HG03108 (cell line): ENCODE results near the gene BMF.
A peak's percentile ranks its signal among the peaks of the same experiment; 100 is the strongest.

ENCODE experiments used
- ATAC-seq: cut with Tn5 transposase; IDR thresholded peaks from one replicate; pipeline ENCODE4 v1.9.1; 2021; ENCODE audit warnings: moderate library complexity; ENCODE audit not compliant: unreplicated experiment

BMF gene

DNA sequence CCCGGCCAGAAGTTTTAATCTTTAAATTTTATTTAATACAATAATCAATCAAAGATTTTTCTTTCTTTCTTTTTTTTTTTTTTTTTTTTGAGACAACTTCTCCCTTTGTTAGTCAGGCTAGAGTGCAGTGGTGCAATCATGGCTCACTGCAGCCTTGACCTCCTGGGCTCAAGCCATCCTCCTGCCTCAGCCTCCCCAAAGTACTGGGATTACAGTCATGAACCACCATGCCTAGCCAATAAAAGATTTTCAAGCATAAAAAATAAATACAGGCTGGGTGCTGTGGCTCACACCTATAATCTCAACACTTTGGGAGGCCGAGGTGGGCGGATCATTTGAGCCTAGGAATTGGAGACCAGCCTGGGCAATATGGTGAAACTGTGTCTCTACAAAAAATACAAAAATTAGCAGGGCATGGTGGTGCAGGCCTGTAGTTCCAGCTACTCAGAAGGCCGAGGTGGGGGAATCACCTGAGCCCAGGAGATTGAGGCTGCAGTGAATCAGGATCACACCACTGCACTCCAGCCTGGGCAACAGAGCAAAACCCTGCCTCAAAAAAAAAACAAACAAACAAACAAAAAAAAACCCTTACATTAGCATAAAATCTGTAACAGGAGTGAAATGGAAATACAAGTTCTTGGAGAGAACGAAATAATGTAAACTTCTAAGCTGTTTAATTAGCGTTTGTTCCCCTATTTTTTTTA lies 40.6 kb downstream of the BMF start:
- no peak for ATAC-seq

- no peak for ATAC-seq
These were observed 42.1 kb downstream of the BMF start for GRCh38 chr15:40066589-40066988.

GRCh38 chr15:40065166-40065565 lies 43.5 kb downstream of the BMF start:
- ATAC-seq: no peak

- ATAC-seq: peak; percentile 34
These were observed 44.3 kb downstream of the BMF start for GRCh38 chr15:40064231-40064894.

- ATAC-seq: no peak
These were observed 45.1 kb downstream of the BMF start for GRCh38 chr15:40063563-40064011.

- no peak for ATAC-seq
These were observed 45.7 kb downstream of the BMF start for GRCh38 chr15:40062816-40063562.

- peak; percentile 59 for ATAC-seq
These were observed 47.3 kb downstream of the BMF start for GRCh38 chr15:40061212-40061901.

GRCh38 chr15:40060236-40060961 lies 48.3 kb downstream of the BMF start:
- no peak for ATAC-seq

DNA sequence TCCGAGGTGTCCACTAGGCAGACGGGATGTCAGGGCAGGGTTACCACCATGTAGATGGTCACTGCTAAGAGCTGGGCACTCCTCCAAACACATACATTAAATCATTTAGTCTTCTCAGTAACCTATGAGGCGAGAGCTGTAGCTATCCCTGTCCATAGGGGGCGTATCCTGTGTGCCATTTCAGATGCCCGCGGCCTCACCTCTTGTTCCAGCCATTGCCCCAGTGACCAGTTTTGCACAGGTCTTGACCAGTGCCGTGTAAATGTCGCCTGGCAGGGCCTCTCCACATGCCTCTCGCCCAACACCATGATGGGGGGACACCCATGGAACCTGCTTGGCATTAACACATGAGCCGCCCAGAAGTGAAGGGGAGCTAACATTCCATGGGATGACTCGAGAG lies 48.9 kb downstream of the BMF start:
- no peak for ATAC-seq

DNA sequence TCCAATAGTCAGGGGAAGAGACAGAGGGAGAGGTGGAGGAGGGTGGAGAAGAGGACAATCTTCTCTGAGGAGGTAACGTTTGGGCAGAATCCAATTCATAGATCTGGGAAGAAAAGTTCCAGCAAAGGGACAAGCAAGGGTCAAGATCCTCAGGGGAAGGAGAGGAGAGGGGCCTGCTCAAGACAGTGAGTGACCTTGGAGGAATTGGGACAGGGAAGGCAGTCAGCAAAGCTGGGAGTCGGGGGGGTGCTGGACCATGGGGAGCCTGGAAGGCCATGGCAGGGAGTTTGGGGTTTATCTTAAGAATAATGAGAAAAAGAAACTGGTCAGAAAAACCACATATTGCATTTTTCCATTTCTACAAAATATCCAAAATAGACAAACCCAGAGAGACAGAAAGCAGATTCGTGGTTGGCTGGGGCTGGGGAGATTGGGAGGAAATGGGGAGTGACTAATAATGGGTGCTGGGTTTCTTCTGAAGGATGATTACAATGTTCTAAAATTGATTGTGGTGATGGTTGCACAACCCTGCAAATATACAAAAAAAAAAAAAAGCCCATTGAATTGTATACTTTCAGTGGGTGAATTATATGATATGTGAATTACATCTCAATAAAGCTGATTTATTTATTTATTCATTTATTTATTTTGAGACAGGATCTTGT lies 50.1 kb downstream of the BMF start:
- ATAC-seq: no peak

DNA sequence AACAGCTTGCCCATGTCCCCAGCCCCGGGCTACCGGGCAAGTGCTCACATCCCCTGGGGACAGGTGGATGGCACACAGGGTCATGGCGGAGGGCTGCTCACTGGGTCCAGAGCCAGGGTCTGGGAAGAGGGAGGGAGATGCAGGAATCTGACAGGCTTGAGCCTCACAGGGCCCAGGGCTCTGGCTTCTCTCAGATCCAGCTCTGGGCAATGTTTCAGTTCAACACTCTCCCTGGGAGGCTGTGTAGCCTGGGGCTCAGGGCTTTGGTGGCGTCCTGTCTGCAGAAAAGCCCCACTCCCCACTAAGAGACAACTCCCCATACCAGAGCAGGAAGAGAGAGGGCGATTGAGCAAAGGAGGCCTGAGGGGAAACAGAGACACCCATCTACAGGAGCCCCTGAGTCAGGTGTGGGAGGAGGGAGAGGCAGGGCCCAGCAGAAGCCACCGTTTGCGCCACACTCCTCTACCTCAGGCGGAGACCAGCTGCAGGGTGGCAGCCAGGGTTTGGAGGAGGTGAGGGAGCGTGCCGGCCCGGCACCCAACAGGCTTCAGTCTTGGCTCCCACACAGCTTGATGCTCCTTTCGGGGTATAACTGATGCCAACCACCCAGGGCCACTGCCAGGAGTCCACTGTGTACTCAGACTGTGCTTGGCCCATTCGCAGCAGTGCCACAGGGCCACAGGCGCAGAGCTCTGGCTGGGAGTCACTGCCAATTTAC lies 52.9 kb downstream of the BMF start:
- ATAC-seq: no peak

- ATAC-seq: peak; percentile 68
These were observed 53.7 kb downstream of the BMF start for GRCh38 chr15:40054855-40055575.

- peak; percentile 41 for ATAC-seq
These were observed 54.1 kb downstream of the BMF start for GRCh38 chr15:40054605-40054854.

DNA sequence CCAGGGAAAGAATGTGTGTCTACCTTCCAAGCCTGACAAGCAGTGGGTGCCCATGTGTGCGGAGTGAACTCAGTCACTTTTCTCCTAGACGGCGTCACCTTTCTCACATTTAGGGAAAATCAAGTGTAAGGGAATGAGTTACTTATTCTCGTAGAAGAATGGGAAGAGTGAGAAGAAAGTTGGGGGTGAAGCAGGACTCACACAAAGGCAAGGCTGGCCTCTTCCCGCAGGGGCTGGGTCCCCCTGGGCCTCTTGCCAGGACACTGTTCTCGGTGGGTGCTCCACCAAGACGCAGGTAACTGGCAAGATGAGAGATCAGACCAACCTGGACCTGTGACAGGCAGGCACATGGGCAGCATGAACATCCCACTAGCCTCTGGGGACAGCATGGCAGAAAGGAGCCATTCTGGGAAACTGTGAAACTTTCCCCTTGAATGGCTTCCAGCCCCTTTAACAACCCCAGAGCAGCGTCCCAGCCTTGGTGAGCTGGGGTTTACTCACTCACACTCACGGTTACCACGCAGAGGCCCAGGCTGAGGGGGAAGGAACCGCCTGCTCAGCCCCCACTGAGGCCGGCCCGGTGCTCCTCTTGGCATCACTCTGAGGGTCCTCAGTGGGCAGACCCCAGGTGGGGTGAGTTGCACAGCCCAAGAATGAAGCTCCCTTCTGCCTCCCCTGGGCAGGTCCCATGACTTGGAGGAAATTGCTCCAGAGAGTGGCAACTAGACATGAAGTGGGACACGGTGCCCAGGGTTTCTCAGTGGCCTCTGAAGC lies 54.7 kb downstream of the BMF start:
- ATAC-seq: peak; percentile 7

DNA sequence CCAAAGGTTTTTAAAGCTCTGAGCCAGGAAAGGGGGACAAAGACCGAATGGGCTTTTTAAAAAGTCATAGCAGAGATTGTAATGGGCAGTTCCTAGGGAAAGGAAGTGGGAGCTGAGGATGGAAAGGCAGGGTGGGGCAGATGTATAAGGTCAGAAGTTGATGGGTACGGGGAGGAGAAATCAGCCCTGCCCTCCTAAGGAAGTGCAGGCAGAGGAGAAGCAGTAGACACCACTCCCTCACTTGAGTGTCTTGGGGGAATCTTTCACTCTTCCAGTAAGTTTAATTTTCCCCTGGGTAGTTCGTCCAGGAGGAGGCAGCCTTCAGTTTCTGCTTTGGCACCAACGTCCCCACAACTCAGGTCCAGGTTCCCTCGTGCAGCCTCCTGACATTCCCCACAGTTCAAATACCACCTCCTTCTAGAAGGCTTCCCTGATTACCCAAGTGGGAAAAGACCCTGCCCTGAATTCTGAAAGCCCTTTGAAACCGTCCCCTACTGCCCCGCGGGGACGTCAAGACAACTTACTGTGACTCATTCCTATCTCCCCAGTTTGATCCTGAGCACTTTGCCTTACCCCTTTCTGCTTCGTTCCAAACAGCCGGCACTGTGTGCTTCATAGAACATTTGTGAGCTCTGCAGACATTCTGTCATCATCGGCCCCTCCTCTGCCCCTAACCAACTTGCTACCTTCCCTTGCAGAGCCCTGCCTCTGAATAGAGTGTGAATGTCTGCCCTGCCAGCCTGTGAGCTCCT lies 55.4 kb downstream of the BMF start:
- ATAC-seq: no peak

DNA sequence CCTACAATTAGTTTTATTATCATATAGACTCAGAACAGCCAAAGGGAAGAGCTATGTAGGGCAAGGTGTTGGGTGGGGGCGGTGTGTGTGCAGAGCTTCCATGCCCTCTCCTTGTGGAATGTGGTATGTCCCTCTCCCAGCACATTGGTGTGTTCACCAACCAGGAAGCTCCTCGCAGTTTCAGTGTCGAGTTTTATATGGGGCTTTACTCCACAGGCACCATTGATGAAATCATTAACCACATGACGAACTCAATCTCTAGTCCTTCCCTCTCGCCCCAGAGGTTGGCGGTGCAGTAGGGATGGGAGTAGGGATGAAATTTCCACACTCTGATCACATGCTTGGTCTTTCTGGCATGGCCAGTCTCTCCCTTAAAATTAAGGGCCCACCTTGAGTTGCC lies 56.1 kb downstream of the BMF start:
- no peak for ATAC-seq

DNA sequence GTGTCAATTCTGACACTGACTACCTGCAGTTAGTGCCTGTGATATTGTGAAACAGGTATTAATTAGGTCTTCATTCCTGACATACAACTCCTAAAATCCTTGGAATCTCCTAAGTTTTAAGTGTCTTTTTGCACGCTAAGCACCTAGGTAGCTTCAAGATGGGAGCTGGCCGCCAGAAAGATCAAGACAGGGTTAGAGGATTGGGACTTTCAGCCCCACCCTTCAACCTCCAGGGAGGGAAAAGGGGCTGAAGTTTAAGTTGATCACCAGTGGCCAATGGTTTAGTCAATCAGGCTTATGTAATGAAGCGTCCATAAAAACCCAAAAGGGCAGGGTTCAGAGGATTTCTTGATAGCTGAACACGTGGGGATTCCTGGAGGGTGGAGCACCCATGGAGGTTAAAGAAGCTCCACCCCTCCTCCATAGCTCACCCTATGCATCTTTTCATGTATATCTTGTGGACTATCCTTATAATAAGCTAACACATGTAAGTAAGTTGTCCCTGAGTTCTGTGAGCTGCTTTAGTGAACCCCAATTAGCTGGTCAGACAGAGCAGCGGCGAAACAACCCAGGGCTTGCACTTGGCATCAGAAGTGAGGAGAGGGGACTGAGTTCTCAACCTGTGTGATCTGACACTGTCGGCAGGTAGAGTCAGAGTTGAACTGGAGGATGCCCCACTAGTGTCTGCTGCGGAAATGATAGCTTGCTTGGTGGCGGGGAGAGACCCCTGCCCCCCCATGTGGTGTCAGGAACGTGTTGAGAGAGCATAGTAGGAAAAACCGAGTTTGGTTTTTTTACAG lies 56.9 kb downstream of the BMF start:
- ATAC-seq: no peak
